Femur (tissue), 1 donor: ENCODE data around the gene SLC25A20.
"Not testable (repeated sequence)": the region's sequence is repeated elsewhere in the genome, so short reads cannot be mapped to it uniquely, and the experiment has no call there.

Source experiments
- DNase-seq: peaks from one replicate; pipeline ENCODE4 v3.0.0-alpha.2; 2017

SLC25A20 gene, protein sequence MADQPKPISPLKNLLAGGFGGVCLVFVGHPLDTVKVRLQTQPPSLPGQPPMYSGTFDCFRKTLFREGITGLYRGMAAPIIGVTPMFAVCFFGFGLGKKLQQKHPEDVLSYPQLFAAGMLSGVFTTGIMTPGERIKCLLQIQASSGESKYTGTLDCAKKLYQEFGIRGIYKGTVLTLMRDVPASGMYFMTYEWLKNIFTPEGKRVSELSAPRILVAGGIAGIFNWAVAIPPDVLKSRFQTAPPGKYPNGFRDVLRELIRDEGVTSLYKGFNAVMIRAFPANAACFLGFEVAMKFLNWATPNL

DNA sequence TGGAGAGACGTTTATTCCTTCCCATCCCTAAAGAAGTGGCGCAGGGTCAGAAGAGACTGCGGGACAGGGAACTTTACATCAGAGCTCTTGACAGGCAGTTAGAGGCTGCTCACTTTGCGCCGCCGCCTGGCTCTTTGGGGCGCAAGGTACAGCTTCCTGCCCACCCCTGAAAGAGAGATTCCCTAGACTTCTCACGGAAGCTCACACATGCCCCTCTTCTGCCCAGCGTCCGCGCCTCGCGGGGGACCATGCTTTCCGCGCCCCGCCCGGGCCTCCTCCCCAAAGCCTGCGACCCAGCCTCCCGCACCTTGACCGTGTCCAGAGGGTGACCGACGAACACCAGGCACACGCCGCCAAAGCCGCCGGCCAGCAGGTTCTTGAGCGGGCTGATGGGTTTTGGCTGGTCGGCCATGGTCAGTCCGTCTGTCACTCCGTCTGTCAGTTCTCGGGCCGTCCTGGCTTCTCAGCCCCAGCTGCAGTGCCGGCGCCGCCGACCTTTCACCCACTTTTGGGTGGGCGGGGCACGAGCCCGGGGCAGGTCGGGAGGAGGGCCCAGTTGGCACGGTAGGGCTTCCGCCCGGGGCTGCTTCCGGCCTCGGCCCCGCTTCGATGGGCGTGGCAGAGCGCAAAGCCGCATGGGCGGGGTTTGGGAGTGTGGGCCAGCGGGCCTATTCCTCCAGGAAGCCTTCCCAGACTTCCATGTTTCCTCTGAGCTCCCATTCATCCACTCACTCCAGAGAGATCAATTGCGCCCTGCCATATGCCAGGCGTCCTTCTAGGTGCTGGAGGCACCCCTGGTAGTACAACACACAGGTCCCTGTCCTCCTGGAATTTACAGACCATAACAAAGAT lies at the start of gene SLC25A20:
TSS of gene SLC25A20 (minus strand) at position 500 of the 852 bp plus-strand sequence. CDS start at position 412, 88 bp downstream.
- DNase-seq: peak; percentile 92

DNA sequence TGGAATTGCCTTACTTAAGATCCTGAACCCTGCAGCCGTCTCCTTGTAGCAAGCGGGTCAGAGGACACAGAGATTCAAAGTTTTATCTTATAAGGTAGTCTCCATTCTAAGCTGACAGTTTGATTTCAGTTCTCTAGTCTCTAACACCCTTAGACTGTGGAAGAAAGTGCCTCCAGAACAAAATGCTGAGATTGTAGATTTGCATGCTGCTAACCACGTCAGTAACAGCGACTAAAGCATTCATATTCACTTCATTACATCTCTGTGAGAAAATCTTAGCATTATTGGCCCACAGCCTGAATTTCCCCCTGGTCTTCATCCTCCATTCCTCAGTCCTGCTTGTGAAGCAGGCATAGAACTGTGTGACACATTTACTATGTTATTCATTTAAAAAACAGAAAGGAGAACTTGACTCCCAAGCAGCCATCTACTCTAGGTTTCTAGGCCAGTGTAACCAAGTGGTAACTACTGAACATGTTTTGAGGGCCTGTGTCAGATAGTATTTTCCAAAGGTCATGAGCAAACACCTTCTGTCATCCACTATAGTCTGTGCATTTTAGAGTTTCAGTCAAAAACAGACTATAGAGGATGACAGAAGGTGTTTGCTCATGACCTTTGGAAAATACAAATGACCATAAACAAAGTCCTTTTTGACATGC lies 47.3 kb upstream of the SLC25A20 start:
- no peak for DNase-seq

DNA sequence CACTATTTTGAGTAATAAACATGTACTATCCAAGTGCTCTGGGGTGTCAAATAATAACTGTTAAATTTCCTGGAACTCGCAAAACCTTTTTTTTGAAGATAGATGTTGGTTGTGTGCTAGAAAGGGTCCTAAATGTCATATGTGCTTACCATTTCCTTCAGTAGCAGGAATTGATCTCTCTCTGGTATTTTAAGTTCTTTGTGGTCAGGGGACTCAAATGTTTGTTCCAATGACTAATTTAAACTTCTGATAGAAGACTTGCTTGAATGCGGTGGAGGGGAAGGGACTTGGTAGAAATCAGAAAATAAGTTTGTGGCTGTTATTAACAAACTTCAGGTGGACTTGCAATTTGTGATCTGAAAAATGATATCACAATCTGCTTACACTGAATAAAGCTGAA lies 46.8 kb upstream of the SLC25A20 start:
- no peak for DNase-seq

DNA sequence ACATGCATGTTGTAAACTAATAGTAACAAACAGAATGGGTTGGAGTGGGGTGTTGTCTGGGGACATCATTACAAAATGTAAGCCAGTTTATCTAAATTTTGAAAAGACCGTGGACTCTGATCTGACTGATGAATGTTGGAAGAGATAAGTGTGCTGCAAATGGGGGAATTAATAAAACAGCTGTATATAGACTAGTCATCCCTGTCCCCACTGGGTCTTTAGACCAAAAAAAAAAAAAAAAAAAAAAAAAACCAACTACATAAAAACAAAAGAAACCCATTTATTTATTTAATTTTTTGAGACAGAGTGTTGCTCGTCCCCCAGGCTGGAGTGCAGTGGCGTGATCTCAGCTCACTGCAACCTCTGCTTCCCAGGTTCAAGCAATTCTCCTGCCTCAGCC lies 40.0 kb upstream of the SLC25A20 start:
- DNase-seq: no peak

DNA sequence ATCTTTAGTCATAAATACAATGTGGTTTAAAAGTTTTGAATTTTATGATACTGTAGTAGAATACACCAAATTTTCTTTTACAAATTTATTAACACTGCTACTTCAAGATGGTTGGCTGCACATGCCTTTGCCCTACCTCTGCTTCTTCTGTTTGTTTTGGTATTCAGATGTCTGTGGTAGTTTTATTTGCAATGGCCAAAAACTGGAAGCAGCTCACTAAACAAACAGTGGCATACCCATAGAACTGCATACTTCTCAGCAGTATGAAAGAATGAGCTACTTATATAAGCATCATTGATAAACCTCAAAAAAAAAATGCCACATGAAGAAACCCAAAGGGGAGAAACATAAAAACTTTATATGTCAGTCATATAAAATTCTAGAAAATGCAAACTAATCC lies 39.5 kb upstream of the SLC25A20 start:
- DNase-seq: no peak

DNA sequence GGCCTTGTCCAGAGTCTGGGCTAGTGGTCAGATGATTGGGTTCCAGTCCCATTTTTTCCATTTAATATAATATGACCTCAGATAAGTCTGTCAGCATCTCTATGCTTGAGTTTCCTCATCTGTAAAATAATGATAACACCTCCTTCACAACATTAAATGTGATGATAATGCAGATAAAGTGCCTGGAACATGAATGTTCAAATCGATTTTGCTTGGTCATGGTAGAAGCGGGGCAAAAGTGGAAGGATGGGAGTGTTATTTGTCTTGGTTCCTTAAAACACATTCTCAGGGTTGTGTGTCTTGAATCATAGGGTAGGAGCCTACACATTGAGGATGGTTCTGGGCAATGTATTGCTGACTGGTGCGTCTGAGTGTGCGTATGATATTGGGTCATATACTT lies 36.8 kb upstream of the SLC25A20 start:
- no peak for DNase-seq

DNA sequence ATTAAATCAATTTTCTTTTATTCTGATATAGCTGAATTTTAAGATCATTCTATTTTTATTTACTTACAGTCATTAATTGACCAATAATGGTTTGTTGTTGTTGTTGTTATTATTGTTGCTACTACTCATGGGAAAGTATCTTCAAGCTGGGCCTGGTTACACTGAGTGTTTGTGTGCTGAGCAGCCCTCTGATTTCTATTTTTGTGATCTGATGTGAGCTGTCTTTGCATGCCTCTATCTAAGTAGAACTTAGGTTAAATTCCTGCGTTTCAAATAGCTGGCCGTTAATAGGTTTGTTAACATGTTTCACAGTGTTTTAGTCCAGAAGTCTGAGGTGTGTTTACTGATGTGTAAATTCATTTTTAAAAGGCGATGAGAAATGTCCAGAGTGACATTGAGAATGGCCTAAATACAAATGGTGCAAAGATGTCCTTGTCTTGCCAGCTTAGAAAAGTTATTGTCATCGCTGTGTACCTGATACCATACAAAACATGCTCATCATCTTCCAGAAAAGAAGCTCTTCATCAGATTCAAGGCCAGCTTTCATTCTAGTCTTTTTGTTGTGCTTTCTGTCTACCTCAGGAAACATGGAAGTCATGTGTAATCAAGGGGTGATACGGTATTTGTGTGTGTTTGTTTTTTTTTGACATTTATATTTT lies 35.8 kb upstream of the SLC25A20 start:
- no peak for DNase-seq

DNA sequence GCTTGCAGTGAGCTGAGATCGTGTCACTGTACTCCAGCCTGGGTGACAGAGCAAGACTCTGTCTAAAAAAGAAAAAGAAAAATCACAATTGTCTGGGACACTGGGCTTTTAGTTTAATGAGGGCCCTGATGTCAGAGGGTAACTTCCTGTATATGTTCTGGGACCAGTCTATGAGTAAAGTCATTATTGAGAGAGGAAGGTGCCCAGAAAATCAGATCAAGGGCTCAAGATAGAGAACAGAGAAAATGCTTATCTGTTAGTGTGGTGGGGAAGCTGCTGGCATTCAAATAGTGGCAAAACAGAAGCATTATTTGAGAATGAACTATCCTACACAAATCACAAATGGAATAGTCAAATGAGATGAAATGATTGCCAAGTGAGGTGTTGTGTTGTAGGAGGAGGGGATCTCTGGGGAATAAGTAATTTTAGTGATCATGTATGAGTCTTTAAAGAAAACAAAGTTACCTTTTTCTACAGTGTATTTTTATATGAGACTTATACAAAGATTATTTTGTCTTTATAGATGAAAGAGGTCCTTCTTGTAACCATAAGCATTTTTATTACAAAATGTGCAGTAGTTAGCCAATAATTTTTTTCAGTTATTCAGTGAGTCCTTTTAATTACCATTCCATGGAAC lies 33.4 kb upstream of the SLC25A20 start:
- DNase-seq: no peak

DNA sequence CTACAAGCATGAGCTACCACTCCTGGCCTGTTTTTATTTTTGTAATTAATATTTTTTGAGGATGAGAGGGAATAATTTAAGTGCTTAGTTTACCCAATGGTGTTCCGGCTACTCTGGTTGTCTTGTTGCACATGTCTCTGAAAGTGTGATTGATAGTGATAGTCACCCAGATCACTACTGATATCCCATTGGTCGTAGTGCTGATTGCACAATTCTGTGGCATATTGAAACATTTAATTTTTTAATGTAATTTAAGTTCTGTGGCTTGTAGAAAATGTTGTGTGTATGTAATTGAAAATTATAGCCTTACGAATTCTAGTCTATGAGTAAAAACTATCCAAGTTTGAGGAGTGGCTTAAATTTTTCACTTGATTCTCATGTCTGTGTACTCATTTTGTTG lies 31.9 kb upstream of the SLC25A20 start:
- no peak for DNase-seq

DNA sequence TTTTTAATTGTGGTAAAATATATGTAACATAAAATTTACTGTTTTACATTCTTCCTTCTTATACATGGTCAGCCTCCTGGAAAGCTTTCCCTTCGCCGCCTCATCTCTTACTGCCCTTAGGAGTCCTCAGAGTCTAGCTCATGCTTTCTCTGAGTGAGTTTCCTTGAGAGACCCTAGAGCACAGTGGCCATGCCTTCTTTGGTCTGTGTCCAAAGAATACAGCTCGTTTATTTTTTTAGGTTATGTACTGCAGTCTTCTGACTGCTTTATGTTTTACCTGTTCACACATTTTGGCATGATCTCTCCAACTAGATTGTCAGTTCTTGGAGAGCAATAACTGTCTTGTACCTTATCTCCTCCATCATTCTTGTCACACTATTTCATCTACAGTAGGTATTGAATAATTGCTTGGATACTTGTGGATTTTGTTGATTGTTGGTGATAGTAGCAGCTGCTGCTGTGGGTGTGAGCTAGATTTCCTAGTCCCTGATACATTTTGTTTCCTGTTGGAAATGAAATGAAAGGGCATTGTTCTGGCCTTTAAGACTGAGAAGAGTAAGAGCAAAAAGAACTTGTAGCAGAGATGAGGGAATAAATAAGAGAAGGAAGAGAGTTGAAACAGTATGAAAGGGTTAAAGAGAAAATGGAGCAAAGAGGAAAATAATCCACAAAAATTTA lies 30.8 kb upstream of the SLC25A20 start:
- DNase-seq: no peak

DNA sequence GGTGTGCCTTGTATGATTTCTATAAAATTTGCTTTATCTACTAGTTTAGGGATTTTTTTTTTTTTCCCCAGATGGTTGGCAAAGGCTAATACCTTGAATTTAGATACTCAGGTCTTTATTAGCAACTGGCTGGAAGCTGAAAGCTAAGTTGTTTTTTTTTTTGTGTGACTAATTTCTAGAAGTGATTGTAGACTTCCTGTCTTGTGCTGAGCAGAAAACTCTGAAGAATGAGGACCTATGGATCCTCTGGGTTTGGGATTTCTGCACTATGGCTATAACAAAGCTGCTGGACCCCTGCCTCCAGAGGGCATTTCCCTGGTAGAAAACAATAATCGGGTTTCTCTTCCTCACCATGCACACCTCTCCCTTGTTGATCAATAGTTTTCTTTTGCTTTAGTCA lies 30.0 kb upstream of the SLC25A20 start:
- no peak for DNase-seq

DNA sequence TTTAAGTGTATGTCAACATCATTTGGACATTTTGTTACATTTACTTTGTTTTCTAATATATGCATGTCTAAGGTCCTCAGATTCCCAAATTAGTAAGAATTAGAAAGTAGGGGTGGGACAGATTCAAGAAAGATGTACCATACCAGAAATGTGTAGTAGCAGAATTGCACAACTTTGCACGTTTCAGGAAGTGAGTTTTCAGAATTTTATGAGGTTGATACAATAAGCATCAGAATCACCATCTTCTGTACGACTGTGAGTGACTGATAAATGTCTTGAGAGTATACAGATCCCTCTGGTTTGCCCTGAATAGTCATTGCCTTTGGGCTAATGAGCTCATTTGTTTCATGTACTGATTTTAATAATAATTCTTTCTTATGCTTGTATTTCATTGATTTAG lies 29.2 kb upstream of the SLC25A20 start:
- no peak for DNase-seq

DNA sequence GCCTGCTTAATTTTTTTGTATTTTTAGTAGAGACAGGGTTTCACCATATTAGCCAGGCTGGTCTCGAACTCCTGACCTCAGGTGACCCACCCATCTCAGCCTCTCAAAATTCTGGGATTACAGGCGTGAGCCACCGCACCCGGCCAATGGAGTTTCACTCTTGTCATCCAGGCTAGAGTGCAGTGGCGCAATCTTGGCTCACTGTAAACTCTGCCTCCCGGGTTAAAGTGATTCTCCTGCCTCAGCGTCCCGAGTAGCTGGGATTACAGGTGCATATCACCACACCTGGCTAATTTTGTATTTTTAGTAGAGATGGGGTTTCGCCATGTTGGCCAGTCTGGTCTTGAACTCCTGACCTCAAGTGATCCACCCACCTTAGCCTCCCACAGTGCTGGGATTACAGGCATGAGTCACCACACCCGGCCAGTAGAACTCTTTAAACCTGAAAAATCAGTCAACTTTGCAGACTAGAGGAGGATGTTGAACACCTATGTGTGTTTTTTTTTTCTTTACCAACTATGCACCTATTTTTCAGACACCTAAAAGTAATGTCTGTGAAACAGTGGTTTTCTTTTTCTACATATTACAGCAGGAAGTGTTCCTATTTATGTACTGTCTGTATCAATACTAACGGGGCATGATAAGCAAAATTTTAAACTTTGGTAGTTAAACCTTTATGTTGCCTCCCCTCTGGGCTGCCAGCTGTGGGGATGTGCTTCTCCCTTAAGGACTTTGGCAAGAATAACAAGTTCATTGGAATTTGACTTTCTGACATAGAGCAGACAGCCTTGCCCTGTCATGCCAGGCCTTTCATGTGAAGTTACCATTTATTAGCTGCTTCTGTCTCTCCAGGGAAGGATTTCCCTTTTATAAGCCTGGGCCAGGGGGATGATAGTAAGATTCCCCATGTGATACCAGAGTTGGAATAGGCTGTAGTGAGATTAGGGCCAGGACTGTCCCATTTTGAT lies 28.0 kb upstream of the SLC25A20 start:
- no peak for DNase-seq

DNA sequence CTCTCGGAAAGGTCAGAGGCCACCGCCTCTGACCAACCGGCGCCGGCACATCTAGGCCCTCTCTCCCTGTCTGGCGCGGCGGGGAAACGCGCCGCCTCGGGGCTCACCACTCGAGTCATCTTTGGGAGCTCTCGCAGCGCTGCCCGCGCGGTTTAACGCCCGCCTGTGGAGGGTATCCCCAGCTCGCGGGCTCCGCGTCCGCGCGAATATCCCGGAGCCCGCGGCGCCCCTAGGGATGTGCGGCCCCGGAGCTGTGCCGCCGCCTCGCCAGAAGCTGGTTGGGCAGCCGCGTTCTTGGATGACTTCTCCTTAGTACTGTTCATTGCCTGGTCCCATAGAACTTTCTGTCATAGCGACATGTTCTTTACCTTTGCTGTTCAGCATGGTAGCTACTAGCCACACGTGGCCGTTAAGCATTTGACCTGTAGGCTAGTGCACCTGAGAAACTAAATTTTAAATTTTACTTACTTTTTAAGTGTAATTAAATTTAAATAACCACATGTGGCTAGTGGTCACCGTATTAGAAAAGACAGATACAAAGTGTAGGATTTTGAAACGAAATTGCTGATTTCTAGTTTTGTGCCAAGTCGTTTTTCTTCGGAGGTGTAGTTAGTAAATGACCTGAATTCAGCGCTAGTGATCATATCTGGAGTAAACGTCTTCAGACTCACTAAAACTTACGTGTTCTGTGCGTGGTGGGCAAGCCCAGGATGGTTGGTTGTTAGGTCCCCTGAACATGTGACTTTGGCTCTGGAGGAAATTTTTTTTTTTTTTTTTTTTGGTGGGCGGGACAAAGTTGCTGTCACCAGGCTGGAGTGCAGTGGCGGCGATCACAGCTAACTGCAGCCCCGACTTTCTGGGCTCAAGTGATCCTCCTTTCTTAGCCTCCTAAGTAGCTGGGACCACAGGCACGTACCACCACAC lies 20.8 kb upstream of the SLC25A20 start:
- DNase-seq: peak; percentile 40

DNA sequence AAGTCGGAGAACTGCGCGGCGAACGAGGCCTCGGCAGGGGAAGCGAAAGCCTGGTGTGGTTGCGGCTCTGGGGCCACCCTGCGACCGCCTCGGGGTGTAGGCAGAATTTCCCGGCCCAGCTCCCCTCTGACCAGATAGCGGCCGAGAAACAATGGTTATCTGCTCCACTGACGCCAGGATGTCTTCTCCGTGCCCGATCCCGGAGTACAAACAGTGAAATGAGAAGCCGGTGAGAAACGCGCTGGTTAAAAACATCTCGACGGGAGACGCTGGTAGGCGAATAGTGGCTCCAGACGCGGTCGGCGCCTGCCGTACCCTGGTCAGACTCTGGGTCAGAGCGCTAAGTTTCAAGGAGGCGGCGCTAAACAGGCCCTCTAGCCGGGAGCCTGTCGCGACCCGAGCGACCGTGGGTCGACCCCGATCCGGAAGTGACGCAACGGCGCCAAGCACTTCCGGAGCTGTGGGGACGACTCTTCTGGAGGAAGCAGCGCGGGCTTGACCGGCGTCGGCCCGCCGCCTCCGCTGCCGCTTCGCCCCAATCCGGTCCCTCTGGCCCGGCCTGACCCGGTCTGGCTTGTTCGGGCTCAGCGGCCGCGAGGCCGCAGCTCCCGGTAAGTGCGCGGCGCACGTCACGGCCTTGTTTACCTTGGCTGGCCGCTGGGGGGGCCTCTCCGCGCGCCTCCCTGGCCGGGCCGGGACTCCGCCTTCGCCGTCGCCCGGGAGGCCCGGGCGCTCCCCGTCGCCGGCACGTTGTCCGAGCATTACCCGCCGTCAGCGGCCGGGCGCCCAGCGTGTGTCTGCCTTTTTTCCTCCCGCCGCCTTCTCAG lies 19.9 kb upstream of the SLC25A20 start, which contains the start of gene ARIH2:
TSS of gene ARIH2 (plus strand) at position 455 of the 827 bp plus-strand sequence. CDS start 8,717 bp downstream, outside the sequence.
- DNase-seq: peak; percentile 97

DNA sequence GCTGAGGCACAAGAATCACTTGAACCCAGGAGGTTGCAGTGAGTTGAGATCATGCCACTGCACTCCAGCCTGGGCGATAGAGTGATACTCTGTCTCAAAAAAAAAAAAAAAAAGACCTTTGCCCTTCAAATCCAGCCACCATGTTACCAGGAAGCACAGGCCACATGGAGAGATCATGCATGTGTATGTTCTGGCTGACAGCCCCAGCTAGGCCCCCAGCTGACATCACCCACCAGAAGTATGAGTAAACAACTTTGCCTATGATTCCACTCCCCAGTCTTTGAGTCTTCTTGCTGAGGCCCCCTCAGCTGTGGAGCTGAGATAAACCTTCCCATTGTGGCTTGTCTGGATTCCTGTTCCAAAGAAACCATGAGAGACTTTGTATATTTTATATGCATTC lies 16.6 kb upstream of the SLC25A20 start:
- DNase-seq: no peak

DNA sequence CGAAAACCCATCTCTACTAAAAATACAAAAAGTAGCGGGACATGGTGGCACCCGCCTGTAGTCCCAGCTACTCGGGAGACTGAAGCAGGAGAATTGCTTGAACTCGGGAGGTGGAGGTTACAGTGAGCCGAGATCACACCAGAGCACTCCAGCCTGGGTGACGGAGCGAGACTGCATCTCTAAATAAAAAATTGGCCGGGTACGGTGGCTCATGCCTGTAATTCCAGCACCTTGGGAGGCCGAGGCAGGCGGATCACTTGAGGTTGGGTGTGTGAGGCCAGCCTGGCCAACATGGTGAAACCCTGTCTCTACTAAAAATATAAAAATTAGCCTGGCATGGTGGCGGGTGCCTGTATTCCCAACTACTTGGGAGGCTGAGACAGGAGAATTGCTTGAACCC lies 8.3 kb upstream of the SLC25A20 start:
- DNase-seq: not testable (repeated sequence)

DNA sequence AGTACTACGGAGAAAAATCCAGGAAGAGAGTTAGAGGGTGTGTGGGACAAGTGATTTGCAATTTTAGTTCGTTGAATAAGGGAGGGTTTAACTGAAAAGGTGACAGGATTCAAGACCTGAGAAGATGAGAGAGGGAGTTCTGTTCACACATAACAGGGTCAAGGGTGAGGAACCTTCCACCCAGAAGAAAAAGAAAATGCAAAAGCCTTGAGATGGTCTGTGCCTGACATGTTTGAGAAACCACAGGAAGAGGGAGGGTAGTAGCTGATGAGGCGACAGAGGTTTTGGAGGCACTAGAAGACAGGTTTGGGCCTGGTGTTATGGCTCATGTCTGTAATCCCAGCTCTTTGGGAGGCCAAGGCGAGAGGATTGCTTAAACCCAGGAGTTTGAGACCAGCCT lies 591 bp upstream of the SLC25A20 start:
- DNase-seq: no peak
